Osteocyte (in vitro differentiated cells): ENCODE data around the gene MAP3K3. TPM values are rescaled to one million over a fixed set of nuclear protein-coding genes. Genes with fewer than 3 reads are reported as not detected.

Experiments used
- DNase-seq: peaks from one replicate; pipeline ENCODE4 v3.0.0; 2021; ENCODE audit warnings: mixed read lengths; ENCODE audit not compliant: unreplicated experiment; ENCODE audit errors: extremely low spot score
- H3K27ac Mint-ChIP-seq: one replicate; pipeline ENCODE4 v1.8.0; 2021; ENCODE audit warnings: mild to moderate bottlenecking, mixed read lengths; ENCODE audit not compliant: unreplicated experiment
- H3K27me3 Mint-ChIP-seq: one replicate; pipeline ENCODE4 v1.8.0; 2021; ENCODE audit warnings: mixed read lengths; ENCODE audit not compliant: unreplicated experiment
- H3K36me3 Mint-ChIP-seq: one replicate; pipeline ENCODE4 v1.8.0; 2021; ENCODE audit warnings: mixed read lengths; ENCODE audit not compliant: unreplicated experiment
- H3K4me1 Mint-ChIP-seq: one replicate; pipeline ENCODE4 v1.8.0; 2021; ENCODE audit warnings: mixed read lengths; ENCODE audit not compliant: unreplicated experiment
- H3K4me3 Mint-ChIP-seq: one replicate; pipeline ENCODE4 v1.8.0; 2021; ENCODE audit warnings: mild to moderate bottlenecking, moderate library complexity, mixed read lengths; ENCODE audit not compliant: unreplicated experiment
- H3K9me3 Mint-ChIP-seq: one replicate; pipeline ENCODE4 v1.8.0; 2021; ENCODE audit warnings: mixed read lengths; ENCODE audit not compliant: unreplicated experiment
- total RNA-seq: library from RNA; stranded (reverse); gene quantifications from 2 replicates; pipeline ENCODE4 v1.2.1, GENCODE V29; 2021
- TF ChIP-seq, protein P1 (sequence below): fragments of 200-600 bp; sonication (generic); IDR thresholded peaks from 2 replicates; pipeline ENCODE4 v1.5.0; 2021; ENCODE audit warnings: antibody characterized with exemption, mild to moderate bottlenecking, moderate library complexity

Gene MAP3K3
- total RNA-seq, 1 donor from 2014 or later: 41.0 TPM

DNA sequence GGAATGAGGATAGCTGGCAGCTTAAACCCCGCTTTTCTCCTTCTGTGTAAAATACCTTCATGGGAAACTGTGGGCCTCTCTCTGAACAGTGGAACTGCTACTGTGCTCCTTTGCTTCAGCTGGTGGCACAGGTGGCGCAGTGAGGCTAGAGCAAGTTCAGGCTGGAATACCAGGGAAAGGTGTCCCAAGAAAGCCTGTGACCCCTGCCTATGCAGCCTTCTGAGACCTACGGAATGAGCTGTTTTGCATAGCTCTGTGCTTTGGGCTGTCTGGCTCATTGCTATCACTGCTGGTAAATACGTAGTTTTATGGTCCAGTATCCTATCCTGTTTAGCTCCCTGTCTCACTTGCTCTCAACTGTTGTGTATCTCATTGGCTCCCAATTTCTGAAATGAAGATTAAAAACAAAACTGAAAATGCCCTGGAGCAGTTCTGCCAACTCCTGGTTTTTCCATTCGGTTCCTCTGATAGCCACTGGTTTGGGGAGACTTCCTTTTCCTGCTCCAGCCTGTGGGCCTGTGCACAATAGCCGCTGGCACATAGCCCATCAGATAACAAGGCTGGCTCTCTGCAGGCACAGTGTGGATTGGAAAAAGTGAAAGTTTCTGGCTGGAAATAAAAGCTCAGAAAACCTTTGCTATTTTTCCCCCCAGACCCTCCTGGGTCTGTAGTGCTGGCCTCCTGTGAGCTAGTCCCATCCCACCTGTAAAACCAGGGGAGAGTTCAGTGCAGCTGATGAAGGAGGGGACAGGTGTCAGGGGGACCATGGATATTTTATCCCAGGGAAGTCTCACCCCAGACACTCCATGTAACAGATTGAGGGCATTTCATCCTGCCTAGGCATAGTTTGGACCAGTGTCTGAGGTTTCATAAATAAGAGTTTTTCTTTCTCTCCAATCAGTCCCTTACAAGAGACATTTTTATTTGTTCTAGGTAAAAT, 53.7 kb downstream of the MAP3K3 start:
- H3K4me1 Mint-ChIP-seq: peaks cover 26% of the 10 kb centered on the region
- peaks cover 14% of the 10 kb centered on the region for H3K36me3 Mint-ChIP-seq
- TF ChIP-seq, protein P1, sequence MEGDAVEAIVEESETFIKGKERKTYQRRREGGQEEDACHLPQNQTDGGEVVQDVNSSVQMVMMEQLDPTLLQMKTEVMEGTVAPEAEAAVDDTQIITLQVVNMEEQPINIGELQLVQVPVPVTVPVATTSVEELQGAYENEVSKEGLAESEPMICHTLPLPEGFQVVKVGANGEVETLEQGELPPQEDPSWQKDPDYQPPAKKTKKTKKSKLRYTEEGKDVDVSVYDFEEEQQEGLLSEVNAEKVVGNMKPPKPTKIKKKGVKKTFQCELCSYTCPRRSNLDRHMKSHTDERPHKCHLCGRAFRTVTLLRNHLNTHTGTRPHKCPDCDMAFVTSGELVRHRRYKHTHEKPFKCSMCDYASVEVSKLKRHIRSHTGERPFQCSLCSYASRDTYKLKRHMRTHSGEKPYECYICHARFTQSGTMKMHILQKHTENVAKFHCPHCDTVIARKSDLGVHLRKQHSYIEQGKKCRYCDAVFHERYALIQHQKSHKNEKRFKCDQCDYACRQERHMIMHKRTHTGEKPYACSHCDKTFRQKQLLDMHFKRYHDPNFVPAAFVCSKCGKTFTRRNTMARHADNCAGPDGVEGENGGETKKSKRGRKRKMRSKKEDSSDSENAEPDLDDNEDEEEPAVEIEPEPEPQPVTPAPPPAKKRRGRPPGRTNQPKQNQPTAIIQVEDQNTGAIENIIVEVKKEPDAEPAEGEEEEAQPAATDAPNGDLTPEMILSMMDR: no peak
- peak overlapping the region; percentile 37 for H3K4me3 Mint-ChIP-seq
- no peak for DNase-seq
- H3K27me3 Mint-ChIP-seq: no peaks in the 10 kb centered on the region
- no peaks in the 10 kb centered on the region for H3K9me3 Mint-ChIP-seq
- H3K27ac Mint-ChIP-seq: peak overlapping the region; percentile 93

DNA sequence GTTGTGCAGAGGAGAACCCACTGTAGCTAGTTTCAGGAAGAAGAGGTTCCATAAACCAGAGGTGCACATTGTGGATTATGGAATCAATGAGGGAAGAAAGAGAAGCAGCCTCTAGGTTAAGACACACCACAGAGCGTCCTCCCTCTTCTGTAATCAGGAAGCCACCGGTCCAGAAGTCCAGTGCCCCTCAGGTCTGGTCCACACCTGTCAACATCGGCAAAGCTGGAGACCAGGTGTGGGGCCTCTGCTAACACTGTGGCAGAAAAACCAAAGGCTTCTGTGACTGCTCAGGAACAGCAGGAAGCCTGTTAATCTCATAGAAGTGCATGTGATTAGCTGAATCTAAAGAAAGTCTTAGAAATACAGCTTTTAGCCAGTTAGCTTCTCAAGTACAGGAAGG, 54.4 kb downstream of the MAP3K3 start:
- TF ChIP-seq, protein P1: no peak

DNA sequence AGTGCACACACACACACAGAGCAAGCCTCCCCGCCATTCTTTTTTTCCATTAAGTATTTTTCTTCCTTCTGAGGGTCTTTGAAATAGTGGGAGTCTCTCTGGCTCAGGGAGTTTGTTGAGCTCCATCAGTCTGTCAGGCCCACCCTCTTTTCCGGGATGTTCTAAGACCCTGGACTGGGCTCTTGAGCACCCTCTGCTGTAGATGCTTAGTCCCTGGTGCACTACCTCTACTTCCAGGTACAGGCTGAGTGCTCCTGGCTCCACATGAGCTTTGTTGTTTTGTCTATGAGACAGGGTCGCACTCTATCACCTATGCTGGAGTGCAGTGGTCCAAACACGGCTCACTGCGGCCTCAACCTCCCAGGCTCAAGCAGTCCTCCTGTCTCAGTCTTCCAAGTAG, 57.0 kb downstream of the MAP3K3 start:
- Mint-ChIP-seq H3K36me3 (peaks cover 20% of the 10 kb centered on the region), H3K27me3 (no peaks in the 10 kb centered on the region), H3K4me1 (peaks cover 33% of the 10 kb centered on the region), H3K4me3 (no peak overlapping the region), H3K27ac (no peak overlapping the region), H3K9me3 (no peaks in the 10 kb centered on the region)
- TF ChIP-seq, protein P1: no peak
- no peak for DNase-seq

More for the DNA sequence above, 54.4 kb downstream of the MAP3K3 start:
- H3K9me3 Mint-ChIP-seq: no peaks in the 10 kb centered on the region
- H3K36me3 Mint-ChIP-seq: peaks cover 14% of the 10 kb centered on the region
- DNase-seq: no peak
- peak overlapping the region; percentile 93 for H3K27ac Mint-ChIP-seq
- peaks cover 32% of the 10 kb centered on the region for H3K4me1 Mint-ChIP-seq
- H3K4me3 Mint-ChIP-seq: no peak overlapping the region
- no peaks in the 10 kb centered on the region for H3K27me3 Mint-ChIP-seq

DNA sequence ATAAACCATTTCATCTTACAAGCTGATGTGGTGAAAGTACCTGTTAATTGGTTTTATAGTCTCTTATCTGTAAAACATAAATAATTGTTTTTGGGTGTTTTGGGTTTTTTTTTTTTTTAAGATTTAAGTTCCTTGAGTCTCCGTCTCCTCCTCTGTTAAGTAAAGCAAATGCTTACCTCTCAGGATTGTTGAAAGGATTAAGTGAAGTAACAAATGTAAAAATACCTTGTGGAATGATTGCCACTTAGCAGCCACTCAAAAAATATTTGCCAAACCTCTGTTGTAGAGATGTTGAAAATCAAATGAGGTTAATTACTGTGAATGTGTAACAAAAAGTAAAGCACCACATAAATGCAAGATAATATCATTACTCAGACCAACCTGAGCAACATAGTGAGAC, 58.5 kb downstream of the MAP3K3 start:
- Mint-ChIP-seq H3K4me1 (peaks cover 24% of the 10 kb centered on the region), H3K27me3 (no peaks in the 10 kb centered on the region), H3K27ac (no peak overlapping the region), H3K36me3 (peaks cover 20% of the 10 kb centered on the region), H3K9me3 (no peaks in the 10 kb centered on the region), H3K4me3 (no peak overlapping the region)
- TF ChIP-seq, protein P1: no peak
- no peak for DNase-seq

DNA sequence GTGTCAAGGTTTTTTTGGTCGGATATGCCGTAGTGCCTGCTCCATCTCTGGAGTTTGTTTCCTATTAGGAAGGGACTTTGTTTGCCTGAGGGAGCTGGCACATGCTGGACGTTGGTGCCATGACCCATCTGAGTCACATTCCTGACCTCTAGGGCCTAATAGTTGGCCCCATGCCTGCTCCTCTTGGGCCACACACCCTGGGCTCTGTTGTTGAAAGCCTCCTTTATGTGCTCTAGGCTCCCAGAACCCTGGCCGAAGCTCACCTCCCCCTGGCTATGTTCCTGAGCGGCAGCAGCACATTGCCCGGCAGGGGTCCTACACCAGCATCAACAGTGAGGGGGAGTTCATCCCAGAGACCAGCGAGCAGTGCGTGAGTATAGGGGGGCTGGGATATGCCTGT, 59.3 kb downstream of the MAP3K3 start:
- DNase-seq: no peak
- Mint-ChIP-seq H3K36me3 (peaks cover 25% of the 10 kb centered on the region), H3K27ac (no peak overlapping the region), H3K9me3 (no peaks in the 10 kb centered on the region), H3K4me1 (peaks cover 15% of the 10 kb centered on the region), H3K4me3 (no peak overlapping the region), H3K27me3 (no peaks in the 10 kb centered on the region)
- TF ChIP-seq, protein P1: no peak
